SK-N-SH (cell line): Measurements from ENCODE around the gene IRF2BPL. TPM values are rescaled to one million over a fixed set of nuclear protein-coding genes. Genes with fewer than 3 reads are reported as not detected.

ENCODE experiments used
- CTCF ChIA-PET: fragments of 300-600, 350-600 bp; formaldehyde crosslinking; extraction: SDS; loops from one replicate; lab custom pipeline; 2021; lab: Yijun Ruan, JAX
- POLR2A ChIA-PET: fragments of 350-600 bp; sonication (Branson Sonifier 250); formaldehyde crosslinking; extraction: SDS; loops from one replicate; lab custom pipeline; 2020; ENCODE audit warnings: antibody characterized with exemption, inconsistent platforms; lab: Yijun Ruan, JAX
- DNase-seq: peaks from one replicate; pipeline ENCODE4 v3.0.0; 2012
- H2AFZ ChIP-seq: fragments of 200-600 bp; sonication (generic); 2 replicates; pipeline ENCODE4 v1.8.1; 2016; ENCODE audit warnings: antibody characterized with exemption, mild to moderate bottlenecking, low read depth
- H3F3A ChIP-seq: fragments of 200-600 bp; sonication (generic); replicated peaks from 2 replicates; pipeline ENCODE3; 2016; ENCODE audit warnings: antibody characterized with exemption, mild to moderate bottlenecking; ENCODE audit not compliant: insufficient read depth
- H3K27ac ChIP-seq, 2 experiments: fragments of 200-500 bp in 1 of 2; fragments of 200-600 bp in 1 of 2; sonication (Bioruptor generic) in 1 of 2; sonication (generic), shearing (Covaris generic) in 1 of 2; 2 replicates each; pipeline versions ENCODE4 v1.5.1 to v1.6.1; 2014 to 2016; ENCODE audit warnings: low read depth in 2 of 2, inconsistent platforms in 1 of 2, low read length in 1 of 2, mild to moderate bottlenecking in 1 of 2, mixed read lengths in 1 of 2
- H3K27me3 ChIP-seq: fragments of 200-600 bp; sonication (generic), shearing (Covaris generic); 2 replicates; pipeline ENCODE4 v1.6.1; 2016; ENCODE audit warnings: mixed run types; ENCODE audit not compliant: insufficient read depth
- H3K36me3 ChIP-seq, 2 experiments: fragments of 200-500 bp in 1 of 2; fragments of 200-600 bp in 1 of 2; sonication (Bioruptor generic) in 1 of 2; sonication (generic) in 1 of 2; replicated peaks in 1 of 2; 2 replicates each; pipeline versions ENCODE3 to v1.5.1; 2014 to 2016; ENCODE audit warnings: low read length in 1 of 2, mild to moderate bottlenecking in 1 of 2; ENCODE audit not compliant: insufficient read depth in 2 of 2, control insufficient read depth in 1 of 2
- H3K4me1 ChIP-seq, 2 experiments: fragments of 200-500 bp in 1 of 2; fragments of 200-600 bp in 1 of 2; sonication (Bioruptor generic) in 1 of 2; sonication (generic), shearing (Covaris generic) in 1 of 2; 2 replicates each; pipeline versions ENCODE4 v1.5.1 to v1.6.1; 2014 to 2016; ENCODE audit warnings: low read depth in 1 of 2, low read length in 1 of 2, mixed run types in 1 of 2; ENCODE audit not compliant: insufficient read depth in 2 of 2, control insufficient read depth in 1 of 2
- H3K4me2 ChIP-seq: fragments of 200-600 bp; sonication (generic), shearing (Covaris generic); 2 replicates; pipeline ENCODE4 v1.6.1; 2017; ENCODE audit warnings: mixed run types
- H3K4me3 ChIP-seq, 2 experiments: fragments of 200-500 bp in 1 of 2; fragments of 200-600 bp in 1 of 2; sonication (Bioruptor generic) in 1 of 2; sonication (generic), shearing (Covaris generic) in 1 of 2; 2 replicates each; pipeline versions ENCODE4 v1.5.1 to v1.8.1; 2014 to 2016; ENCODE audit warnings: low read depth in 2 of 2, inconsistent platforms in 1 of 2, low read length in 1 of 2, mild to moderate bottlenecking in 1 of 2, mixed read lengths in 1 of 2, moderate library complexity in 1 of 2
- H3K79me2 ChIP-seq: fragments of 200-600 bp; sonication (generic); 2 replicates; pipeline ENCODE4 v1.8.1; 2017; ENCODE audit warnings: mild to moderate bottlenecking; ENCODE audit not compliant: insufficient read depth
- H3K9ac ChIP-seq: fragments of 200-600 bp; sonication (generic); 2 replicates; pipeline ENCODE4 v1.6.1; 2017; ENCODE audit warnings: mixed run types
- H3K9me2 ChIP-seq: fragments of 200-600 bp; sonication (generic); 2 replicates; pipeline ENCODE4 v1.6.1; 2017; ENCODE audit warnings: mixed run types
- H3K9me3 ChIP-seq: fragments of 200-600 bp; sonication (generic); 2 replicates; pipeline ENCODE4 v1.6.1; 2017; ENCODE audit warnings: mixed run types, mild to moderate bottlenecking, moderate library complexity
- H4K20me1 ChIP-seq: fragments of 200-600 bp; sonication (generic); 2 replicates; pipeline ENCODE4 v1.6.1; 2017; ENCODE audit warnings: mild to moderate bottlenecking, mixed run types; ENCODE audit not compliant: insufficient read depth
- CHD2 ChIP-seq: fragments of 150-350 bp; IDR thresholded peaks from 2 replicates; pipeline ENCODE4 v1.6.1; 2018; ENCODE audit warnings: low read length; ENCODE audit not compliant: partially characterized antibody
- EP300 ChIP-seq, 2 experiments: IDR thresholded peaks; 2 replicates each; pipeline versions ENCODE4 v1.4.0 to v1.6.1; 2012; ENCODE audit warnings: borderline replicate concordance in 1 of 2, low read depth in 1 of 2, low read length in 1 of 2
- FOSL2 ChIP-seq: IDR thresholded peaks from 2 replicates; pipeline ENCODE4 v1.4.0; 2012; ENCODE audit warnings: low read depth, mild to moderate bottlenecking, moderate library complexity, borderline replicate concordance
- FOXJ3 ChIP-seq: sonication (generic); formaldehyde crosslinking; IDR thresholded peaks from 2 replicates; pipeline ENCODE4 v1.5.1; 2020; ENCODE audit warnings: mild to moderate bottlenecking, missing genetic modification reagents
- FOXM1 ChIP-seq: IDR thresholded peaks from 2 replicates; pipeline ENCODE4 v1.4.0; 2012; ENCODE audit warnings: low read depth, mild to moderate bottlenecking
- GABPA ChIP-seq: IDR thresholded peaks from 2 replicates; pipeline ENCODE4 v1.4.0; 2012; ENCODE audit warnings: low read depth, mild to moderate bottlenecking
- GATA2 ChIP-seq: sonication (generic); formaldehyde crosslinking; IDR thresholded peaks from 2 replicates; pipeline ENCODE4 v1.5.0; 2020; ENCODE audit warnings: mild to moderate bottlenecking, missing genetic modification reagents
- JUND ChIP-seq: IDR thresholded peaks from 2 replicates; pipeline ENCODE4 v1.4.0; 2012
- MAX ChIP-seq: IDR thresholded peaks from 2 replicates; pipeline ENCODE4 v1.4.0; 2012; ENCODE audit warnings: low read depth
- MEF2A ChIP-seq: IDR thresholded peaks from 2 replicates; pipeline ENCODE4 v1.4.0; 2012; ENCODE audit warnings: low read depth, borderline replicate concordance
- MXI1 ChIP-seq: IDR thresholded peaks from 2 replicates; pipeline ENCODE4 v1.6.1; 2012; ENCODE audit warnings: mild to moderate bottlenecking, low read depth, low read length, improper control_type of control experiment
- NFIC ChIP-seq: IDR thresholded peaks from 2 replicates; pipeline ENCODE4 v1.4.0; 2012; ENCODE audit warnings: borderline replicate concordance
- NRF1 ChIP-seq: IDR thresholded peaks from 2 replicates; pipeline ENCODE4 v1.6.1; 2012; ENCODE audit warnings: low read depth, mild to moderate bottlenecking, low read length
- POLR2AphosphoS5 ChIP-seq: IDR thresholded peaks from 2 replicates; pipeline ENCODE4 v1.6.1; 2012; ENCODE audit warnings: low read depth, low read length
- RCOR1 ChIP-seq: fragments of 150-350 bp; IDR thresholded peaks from 2 replicates; pipeline ENCODE4 v1.6.1; 2017; ENCODE audit warnings: antibody characterized with exemption, low read length
- REST ChIP-seq: IDR thresholded peaks from 2 replicates; pipeline ENCODE4 v1.6.1; 2012; ENCODE audit warnings: mild to moderate bottlenecking, low read depth, low read length, moderate library complexity
- RFX5 ChIP-seq: IDR thresholded peaks from 2 replicates; pipeline ENCODE4 v1.6.1; 2012; ENCODE audit warnings: mild to moderate bottlenecking, improper control_type of control experiment, low read length
- RXRA ChIP-seq: IDR thresholded peaks from 2 replicates; pipeline ENCODE4 v1.4.0; 2012; ENCODE audit warnings: low read depth, mild to moderate bottlenecking, borderline replicate concordance
- SMC3 ChIP-seq: IDR thresholded peaks from 2 replicates; pipeline ENCODE4 v1.6.1; 2012; ENCODE audit warnings: low read depth, low read length, improper control_type of control experiment
- TAF1 ChIP-seq: IDR thresholded peaks from 2 replicates; pipeline ENCODE4 v1.6.1; 2012; ENCODE audit warnings: low read depth, mild to moderate bottlenecking, low read length, moderate library complexity, borderline replicate concordance
- TCF12 ChIP-seq: IDR thresholded peaks from 2 replicates; pipeline ENCODE4 v1.4.0; 2012
- TEAD4 ChIP-seq: IDR thresholded peaks from 2 replicates; pipeline ENCODE4 v1.4.0; 2012; ENCODE audit warnings: mild to moderate bottlenecking, borderline replicate concordance; ENCODE audit not compliant: insufficient read depth
- USF1 ChIP-seq: IDR thresholded peaks from 2 replicates; pipeline ENCODE4 v1.4.0; 2012; ENCODE audit warnings: low read depth, borderline replicate concordance
- USF2 ChIP-seq: fragments of 150-350 bp; IDR thresholded peaks from 2 replicates; pipeline ENCODE4 v1.6.1; 2017; ENCODE audit warnings: antibody characterized with exemption, low read length, low read depth, borderline replicate concordance
- WGBS: methylation state at CpG from one replicate; pipeline ENCODE4 v1.1.6; 2017; ENCODE audit warnings: low lambda C conversion rate; 5-methylcytosine and 5-hydroxymethylcytosine counted together
- polyA plus RNA-seq, 3 experiments: library from polyadenylated mRNA; depleted of rRNA; stranded (reverse); fragments of >200 nt; gene quantifications; 2 replicates each; pipeline ENCODE4 v1.2.3, GENCODE V29; 2012

Gene IRF2BPL
- polyA plus RNA-seq, 1 of the 3 experiments (the other 2 are of a cell fraction) = 17.1 TPM

GRCh38 chr14:77040741-77041653 lies 12.5 kb upstream of the IRF2BPL start (continued):
- TF ChIP-seq USF1 (no peak), TCF12 (no peak), NRF1 (no peak), MEF2A (no peak), FOXM1 (no peak), JUND (peak; percentile 57), RXRA (0 out of 2 replicates have a peak, but pooled peaks have one; percentile 2), NFIC (no peak; the same call in none of the 2 replicates), RCOR1 (no peak), TEAD4 (no peak; the same call in 1 of the 2 replicates), MAX (0 out of 2 replicates have a peak, but pooled peaks have one; percentile 7)

- H3K9ac ChIP-seq = peak overlapping the region; percentile 86
- H3K36me3 ChIP-seq = no peaks in the 10 kb centered on the region
- peaks cover 68% of the 10 kb centered on the region for H3F3A ChIP-seq
- ChIA-PET CTCF (interaction anchor here (0.9 to 24.4 kb wide), 9 partner anchors 11 to 164 kb away, joined by 3 to 484 read pairs (median 5); partner anchors contain the start of gene IRF2BPL), POLR2A (interaction anchor here (0.7 to 2.8 kb wide), 8 partner anchors 8 to 136 kb away, joined by 3 to 28 read pairs (median 6); partner anchors contain the start of gene IRF2BPL)
- H3K9me3 ChIP-seq = no peaks in the 10 kb centered on the region
- H3K4me3 ChIP-seq = peak overlapping the region; percentile 34 to 48
- peaks cover 5% of the 10 kb centered on the region; the same call in 1 of the 2 replicates for H3K79me2 ChIP-seq
- DNase-seq = peak; percentile 86
- H3K4me1 ChIP-seq = peaks cover 76 to 84% of the 10 kb centered on the region in 2 experiments
- H4K20me1 ChIP-seq = no peaks in the 10 kb centered on the region
- H2AFZ ChIP-seq = peak overlapping the region; percentile 26; the same call in 1 of the 2 replicates
- WGBS = 1% methylated on average over 23 of the region's 26 CpGs
- H3K4me2 ChIP-seq = peak overlapping the region; percentile 87
- H3K27ac ChIP-seq = peak overlapping the region; percentile 99 to 100
- no peaks in the 10 kb centered on the region for H3K27me3 ChIP-seq
- H3K9me2 ChIP-seq = no peaks in the 10 kb centered on the region
- no peak for TF ChIP-seq GABPA
- 0 out of 2 replicates have a peak, but pooled peaks have one; percentile 14 for TF ChIP-seq FOSL2
- peak; percentile 92 for TF ChIP-seq CHD2
- TF ChIP-seq TEAD4 = peak; percentile 47; the same call in 1 of the 2 replicates
- TF ChIP-seq RFX5 = peak; percentile 49; the same call in 1 of the 2 replicates
- peak; percentile 55 for TF ChIP-seq JUND
- peak; percentile 75 for TF ChIP-seq GATA2
- TF ChIP-seq POLR2AphosphoS5 = peak; percentile 86; the same call in 1 of the 2 replicates
- TF ChIP-seq FOXJ3 (CRISPR knock-in tag) = peak; percentile 87
- peak; percentile 53 for TF ChIP-seq NRF1
- TF ChIP-seq USF2 = no peak
- peak; percentile 88 for TF ChIP-seq MXI1
- peak; percentile 32; the same call in 1 of the 2 replicates for TF ChIP-seq REST
- TF ChIP-seq TAF1 = peak; percentile 43
- TF ChIP-seq SMC3 = no peak
- peak; percentile 99 for TF ChIP-seq NFIC
- TF ChIP-seq EP300 (IDR thresholded peaks at IDR 0.05; ENCODE audit: borderline replicate concordance in 1 of 2, low read depth in 1 of 2, low read length in 1 of 2) = peak; percentile 91
- peak; percentile 91 for TF ChIP-seq FOXM1
Measured at GRCh38 chr14:77040059-77040740, 11.7 kb upstream of the IRF2BPL start.
